OCI-LY3 (cell line): Measurements from ENCODE around the gene DNMT3L.
"Not testable (repeated sequence)": the region's sequence is repeated elsewhere in the genome, so short reads cannot be mapped to it uniquely, and the experiment has no call there.

Experiments used
- EZH2phosphoT487 ChIP-seq: fragments of 200-600 bp; shearing (Covaris generic); IDR thresholded peaks from 2 replicates; pipeline ENCODE4 v1.6.1; 2018; ENCODE audit warnings: antibody characterized with exemption, mixed run types, low read depth
- TF ChIP-seq, protein P1 (sequence below): fragments of 200-600, 300-600 bp; sonication (generic); IDR thresholded peaks from 2 replicates; pipeline ENCODE4 v1.5.1; 2014; ENCODE audit warnings: antibody characterized with exemption, low read length, low read depth

GRCh38 chr21:44197156-44197516 lies 64.6 kb downstream of the DNMT3L start:
- TF ChIP-seq, protein P1, sequence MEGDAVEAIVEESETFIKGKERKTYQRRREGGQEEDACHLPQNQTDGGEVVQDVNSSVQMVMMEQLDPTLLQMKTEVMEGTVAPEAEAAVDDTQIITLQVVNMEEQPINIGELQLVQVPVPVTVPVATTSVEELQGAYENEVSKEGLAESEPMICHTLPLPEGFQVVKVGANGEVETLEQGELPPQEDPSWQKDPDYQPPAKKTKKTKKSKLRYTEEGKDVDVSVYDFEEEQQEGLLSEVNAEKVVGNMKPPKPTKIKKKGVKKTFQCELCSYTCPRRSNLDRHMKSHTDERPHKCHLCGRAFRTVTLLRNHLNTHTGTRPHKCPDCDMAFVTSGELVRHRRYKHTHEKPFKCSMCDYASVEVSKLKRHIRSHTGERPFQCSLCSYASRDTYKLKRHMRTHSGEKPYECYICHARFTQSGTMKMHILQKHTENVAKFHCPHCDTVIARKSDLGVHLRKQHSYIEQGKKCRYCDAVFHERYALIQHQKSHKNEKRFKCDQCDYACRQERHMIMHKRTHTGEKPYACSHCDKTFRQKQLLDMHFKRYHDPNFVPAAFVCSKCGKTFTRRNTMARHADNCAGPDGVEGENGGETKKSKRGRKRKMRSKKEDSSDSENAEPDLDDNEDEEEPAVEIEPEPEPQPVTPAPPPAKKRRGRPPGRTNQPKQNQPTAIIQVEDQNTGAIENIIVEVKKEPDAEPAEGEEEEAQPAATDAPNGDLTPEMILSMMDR, result not testable (repeated sequence)
- TF ChIP-seq EZH2phosphoT487, result not testable (repeated sequence)
